ENCODE measurements around the gene LRCOL1.
A peak's percentile ranks its signal among the peaks of the same experiment; 100 is the strongest.

The LRCOL1 gene

DNA sequence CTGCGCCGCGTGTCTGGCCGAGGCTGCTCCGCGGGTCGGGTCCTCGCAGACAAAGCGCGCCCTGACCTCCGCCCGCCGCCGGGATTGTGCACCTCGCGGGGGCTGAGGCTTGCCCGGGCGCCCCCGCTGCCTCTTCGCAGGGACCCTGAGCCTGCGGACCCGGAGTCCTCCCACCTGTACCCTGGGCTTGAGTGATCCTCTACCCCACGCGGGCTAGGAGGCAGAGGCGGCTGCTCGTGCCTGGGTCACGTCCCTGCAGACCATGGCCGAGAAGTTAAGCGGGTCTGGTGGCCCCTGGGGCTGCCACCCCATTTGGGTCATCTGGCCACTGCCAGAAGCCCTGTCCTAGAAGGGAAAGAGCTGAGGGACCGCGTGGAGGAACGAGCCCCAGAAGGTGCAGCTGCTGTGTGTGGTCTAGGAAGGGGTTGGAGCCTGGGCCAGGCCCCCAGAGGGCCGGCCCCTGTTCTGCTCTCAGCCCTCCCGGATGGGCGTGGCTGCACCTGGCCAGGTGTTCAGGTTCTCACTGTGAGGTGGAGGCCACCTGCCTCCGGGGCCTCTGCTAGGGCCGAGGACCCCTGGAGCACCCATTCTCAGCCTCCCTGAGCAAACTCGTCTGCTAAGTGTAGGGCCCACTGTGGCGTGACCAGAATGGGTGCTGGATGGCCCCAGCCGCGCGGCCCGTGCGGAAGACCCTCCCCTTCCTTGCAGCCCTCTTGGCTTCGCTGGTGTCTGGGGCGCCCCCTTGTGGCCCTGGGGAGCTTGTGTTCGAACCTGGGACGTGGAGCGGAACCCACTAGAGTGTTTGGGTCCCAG lies 49.6 kb downstream of the LRCOL1 start:
- peak; percentile 88 for TF ChIP-seq CTCF (IDR thresholded peaks at IDR 0.05; ENCODE audit: extremely low read depth, insufficient read depth, missing control alignments)
- in situ Hi-C loops (cut with MboI; ENCODE audit: low pct_unique_long_range_greater_than_20kb, low sequenced_read_pairs, unreplicated experiment), result no loop called here

GRCh38 chr12:132560364-132560613 lies 50.1 kb downstream of the LRCOL1 start:
- DNase-seq (ENCODE audit: low spot score), result peak; percentile 74
- no peak for TF ChIP-seq CTCF (IDR thresholded peaks at IDR 0.05; ENCODE audit: extremely low read depth, insufficient read depth, missing control alignments)
- in situ Hi-C loops (cut with MboI; ENCODE audit: low pct_unique_long_range_greater_than_20kb, low sequenced_read_pairs, unreplicated experiment), result no loop called here

More for the DNA sequence above, 49.6 kb downstream of the LRCOL1 start:
- peak; percentile 95 for DNase-seq (ENCODE audit: low spot score)

DNA sequence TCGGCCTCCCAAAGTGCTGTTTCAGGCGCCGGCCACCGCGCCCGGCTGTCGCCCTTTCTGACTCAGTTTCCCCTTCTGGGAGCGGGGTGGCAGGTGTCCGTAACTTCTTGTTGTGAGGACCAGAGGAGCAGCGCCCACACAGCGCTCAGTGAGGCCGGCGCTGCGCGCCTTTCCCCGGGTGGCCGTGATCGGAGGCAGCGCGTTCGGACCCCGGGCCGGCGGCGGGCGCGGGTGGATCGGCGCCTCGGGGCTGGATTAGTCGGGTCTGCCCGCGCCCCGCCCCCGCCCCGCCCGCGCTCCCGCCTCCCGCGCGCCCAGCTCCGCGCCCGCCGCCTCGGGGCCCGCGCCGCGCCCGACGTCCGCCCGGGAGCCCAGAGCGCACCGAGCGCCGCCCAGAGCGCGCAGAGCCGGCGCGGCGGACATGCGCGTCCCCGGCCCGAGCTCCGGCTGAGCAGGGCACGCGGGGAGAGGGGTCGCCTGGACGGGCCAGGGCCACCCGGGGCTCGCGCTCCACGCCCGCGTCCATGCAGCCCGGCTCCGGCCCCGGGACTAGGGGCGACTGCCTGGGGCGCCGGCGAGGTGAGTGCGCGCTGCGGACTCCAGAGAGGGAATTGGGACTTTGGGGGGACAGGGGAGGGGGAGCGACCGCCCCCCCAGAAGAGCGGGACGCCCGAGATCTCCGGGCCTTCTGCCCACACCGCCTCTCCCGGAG lies 50.6 kb downstream of the LRCOL1 start:
- TF ChIP-seq CTCF (IDR thresholded peaks at IDR 0.05; ENCODE audit: extremely low read depth, insufficient read depth, missing control alignments), result no peak
- in situ Hi-C loops (cut with MboI; ENCODE audit: low pct_unique_long_range_greater_than_20kb, low sequenced_read_pairs, unreplicated experiment), result no loop called here
- DNase-seq (ENCODE audit: low spot score), result peak; percentile 95

DNA sequence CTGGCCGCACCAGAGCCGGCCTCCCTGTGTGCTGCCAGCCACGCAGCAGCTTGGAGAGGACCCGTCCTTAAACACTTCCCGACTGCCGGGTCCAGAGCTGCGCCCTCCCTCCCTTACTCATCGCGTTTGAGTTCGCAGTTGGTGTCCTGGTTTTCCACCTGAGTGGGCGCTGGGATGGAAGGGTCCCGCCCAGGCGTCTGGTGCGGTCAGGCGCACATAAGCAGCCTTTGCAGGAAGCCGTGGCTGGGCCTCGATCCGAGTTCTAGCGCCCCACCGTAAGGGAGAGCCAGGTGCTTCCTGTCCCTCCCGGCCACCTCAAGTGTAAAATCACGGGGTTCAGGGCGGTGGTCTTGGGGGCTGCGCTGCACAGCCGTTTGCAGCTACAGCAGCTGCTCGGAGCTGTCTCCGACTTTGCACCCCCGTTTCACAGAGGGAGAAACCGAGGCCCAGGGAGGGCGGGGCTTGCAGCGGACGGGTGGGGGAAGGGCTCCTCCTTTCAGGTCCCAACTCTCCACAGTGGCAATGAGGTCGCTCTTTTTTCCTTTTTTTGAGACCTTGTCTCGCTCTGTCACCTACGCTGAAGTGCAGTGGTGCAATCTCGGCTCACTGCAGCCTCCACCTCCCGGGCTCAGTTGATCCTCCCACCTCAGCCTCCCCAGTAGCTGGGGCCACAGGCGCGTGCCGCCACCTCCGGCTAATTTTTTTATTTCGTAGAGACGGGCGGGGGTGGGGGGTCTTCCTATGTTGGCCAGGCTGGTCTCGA lies 51.3 kb downstream of the LRCOL1 start:
- TF ChIP-seq CTCF (IDR thresholded peaks at IDR 0.05; ENCODE audit: extremely low read depth, insufficient read depth, missing control alignments), result no peak
- in situ Hi-C loops (cut with MboI; ENCODE audit: low pct_unique_long_range_greater_than_20kb, low sequenced_read_pairs, unreplicated experiment), result no loop called here
- DNase-seq (ENCODE audit: low spot score), result peak; percentile 72

DNA sequence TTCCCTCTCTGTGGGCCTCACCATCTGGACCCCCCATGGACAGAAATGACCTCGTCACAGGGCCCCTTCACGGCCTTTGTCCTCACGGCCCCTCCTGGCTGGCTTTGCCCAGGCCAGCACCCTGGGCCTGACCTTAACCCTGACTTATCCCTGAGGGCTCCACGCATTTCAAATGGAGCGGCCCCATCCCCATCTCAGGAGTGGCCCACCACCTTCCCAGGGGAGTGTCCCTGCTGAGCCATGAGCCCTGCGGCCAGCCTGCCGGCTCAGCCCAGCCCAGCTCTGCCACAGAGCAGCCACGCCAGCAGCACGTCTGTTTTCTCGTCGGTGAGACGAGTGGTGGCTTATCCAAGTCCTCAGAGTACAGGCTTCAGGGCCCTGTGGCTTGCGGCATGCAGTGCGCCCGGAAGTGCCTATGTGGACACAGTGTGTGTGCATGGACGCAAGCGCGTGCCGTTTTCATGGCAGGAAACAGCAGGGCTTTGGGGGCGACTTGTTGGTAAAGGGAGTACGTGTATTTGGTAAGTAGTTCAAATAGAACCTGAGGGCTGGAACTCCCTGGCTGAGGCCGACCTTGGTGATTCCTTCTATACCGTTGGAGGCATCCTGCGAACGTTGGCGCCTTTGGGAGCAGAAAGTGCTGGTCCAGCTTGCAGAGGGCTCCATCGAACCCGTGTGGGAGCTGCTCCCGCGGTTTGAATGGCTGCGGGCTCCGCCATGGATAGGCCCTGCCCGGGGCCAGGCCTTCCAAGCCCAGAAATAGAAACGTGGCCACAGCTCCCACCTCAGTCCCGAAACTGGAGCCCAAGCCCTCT lies 52.1 kb downstream of the LRCOL1 start:
- no peak for DNase-seq (ENCODE audit: low spot score)
- no peak for TF ChIP-seq CTCF (IDR thresholded peaks at IDR 0.05; ENCODE audit: extremely low read depth, insufficient read depth, missing control alignments)
- in situ Hi-C loops (cut with MboI; ENCODE audit: low pct_unique_long_range_greater_than_20kb, low sequenced_read_pairs, unreplicated experiment), result no loop called here
